GM12872 (cell line): ENCODE data around the gene YIPF3.
A peak's percentile ranks its signal among the peaks of the same experiment; 100 is the strongest.

Source experiments
- TF ChIP-seq, protein P1 (sequence below): IDR thresholded peaks from 3 replicates; pipeline ENCODE4 v1.5.1; 2011; ENCODE audit warnings: low read depth, mild to moderate bottlenecking, low read length, moderate library complexity; ENCODE audit not compliant: insufficient read depth

YIPF3 gene

DNA sequence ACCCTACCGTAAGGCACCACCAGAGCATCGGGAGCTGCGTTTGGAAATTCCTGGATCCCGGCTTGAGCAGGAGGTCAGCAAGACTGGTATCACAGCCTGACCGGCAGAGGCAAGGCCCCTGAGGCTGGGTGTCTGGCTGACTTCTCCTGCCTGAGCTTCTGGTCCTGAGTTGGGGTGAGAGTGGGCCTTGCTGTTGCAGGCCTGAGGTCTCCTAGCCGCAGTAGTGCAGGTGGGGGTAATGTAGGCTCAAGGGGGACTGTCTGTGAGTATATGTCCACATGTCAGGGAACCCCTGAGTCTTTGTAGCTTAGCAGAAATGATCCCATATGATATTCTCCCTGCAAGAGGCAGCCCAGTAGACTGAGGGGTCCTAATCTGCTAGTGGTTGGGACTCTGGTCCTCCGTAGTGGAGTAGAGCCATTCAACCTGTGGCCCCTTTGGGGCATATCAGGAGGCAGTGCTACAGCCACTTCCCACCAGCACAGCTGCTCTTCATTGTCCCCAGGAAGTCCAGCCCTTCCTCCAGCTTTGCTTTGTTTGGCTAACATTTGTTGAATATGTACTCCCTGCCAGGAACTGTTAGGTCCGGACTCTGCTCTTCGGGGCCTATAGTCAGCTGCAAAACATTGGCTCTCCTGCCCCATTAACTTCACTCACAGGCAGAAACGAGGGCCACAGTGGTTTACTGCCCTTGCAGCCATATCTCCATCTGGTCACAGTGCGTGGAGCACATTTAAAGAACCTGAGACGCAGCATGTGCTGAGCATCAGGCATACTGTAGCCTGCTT lies 17.5 kb downstream of the YIPF3 start:
- TF ChIP-seq, protein P1, sequence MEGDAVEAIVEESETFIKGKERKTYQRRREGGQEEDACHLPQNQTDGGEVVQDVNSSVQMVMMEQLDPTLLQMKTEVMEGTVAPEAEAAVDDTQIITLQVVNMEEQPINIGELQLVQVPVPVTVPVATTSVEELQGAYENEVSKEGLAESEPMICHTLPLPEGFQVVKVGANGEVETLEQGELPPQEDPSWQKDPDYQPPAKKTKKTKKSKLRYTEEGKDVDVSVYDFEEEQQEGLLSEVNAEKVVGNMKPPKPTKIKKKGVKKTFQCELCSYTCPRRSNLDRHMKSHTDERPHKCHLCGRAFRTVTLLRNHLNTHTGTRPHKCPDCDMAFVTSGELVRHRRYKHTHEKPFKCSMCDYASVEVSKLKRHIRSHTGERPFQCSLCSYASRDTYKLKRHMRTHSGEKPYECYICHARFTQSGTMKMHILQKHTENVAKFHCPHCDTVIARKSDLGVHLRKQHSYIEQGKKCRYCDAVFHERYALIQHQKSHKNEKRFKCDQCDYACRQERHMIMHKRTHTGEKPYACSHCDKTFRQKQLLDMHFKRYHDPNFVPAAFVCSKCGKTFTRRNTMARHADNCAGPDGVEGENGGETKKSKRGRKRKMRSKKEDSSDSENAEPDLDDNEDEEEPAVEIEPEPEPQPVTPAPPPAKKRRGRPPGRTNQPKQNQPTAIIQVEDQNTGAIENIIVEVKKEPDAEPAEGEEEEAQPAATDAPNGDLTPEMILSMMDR = no peak

DNA sequence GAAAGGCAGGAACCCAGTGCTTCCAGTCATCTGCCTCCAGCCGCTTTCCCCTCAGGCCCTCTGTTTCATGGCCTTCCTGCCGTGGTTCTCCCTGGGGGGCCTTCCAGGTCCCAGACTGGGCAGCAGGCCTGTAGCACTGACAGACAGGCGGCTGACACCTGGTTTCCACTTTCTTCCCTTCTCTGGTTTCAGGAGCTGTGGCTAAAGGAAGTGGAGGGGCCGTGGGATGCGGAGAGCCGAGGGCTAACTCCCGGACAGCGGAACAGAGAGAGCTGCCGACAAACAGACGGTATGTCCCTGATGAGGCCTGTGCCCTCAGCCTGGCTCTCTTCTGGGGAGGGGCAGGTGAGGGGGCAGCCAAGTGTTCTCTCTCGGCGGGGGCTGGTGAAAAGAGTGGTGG lies 19.0 kb downstream of the YIPF3 start:
- TF ChIP-seq, protein P1 = no peak

DNA sequence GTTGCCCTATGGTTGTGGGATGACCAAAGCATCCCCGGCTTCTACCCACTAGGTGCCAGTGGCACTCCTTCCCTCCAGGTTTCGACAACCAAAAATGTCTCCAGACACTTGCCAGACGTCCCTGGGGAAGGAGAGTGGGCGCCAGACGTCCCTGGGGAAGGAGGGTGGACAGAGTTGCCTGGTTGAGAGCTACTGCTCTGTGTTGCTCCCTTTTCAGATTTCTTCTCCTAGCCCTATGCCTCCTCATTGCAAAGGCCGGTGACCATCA lies 19.7 kb downstream of the YIPF3 start:
- TF ChIP-seq, protein P1 = no peak

DNA sequence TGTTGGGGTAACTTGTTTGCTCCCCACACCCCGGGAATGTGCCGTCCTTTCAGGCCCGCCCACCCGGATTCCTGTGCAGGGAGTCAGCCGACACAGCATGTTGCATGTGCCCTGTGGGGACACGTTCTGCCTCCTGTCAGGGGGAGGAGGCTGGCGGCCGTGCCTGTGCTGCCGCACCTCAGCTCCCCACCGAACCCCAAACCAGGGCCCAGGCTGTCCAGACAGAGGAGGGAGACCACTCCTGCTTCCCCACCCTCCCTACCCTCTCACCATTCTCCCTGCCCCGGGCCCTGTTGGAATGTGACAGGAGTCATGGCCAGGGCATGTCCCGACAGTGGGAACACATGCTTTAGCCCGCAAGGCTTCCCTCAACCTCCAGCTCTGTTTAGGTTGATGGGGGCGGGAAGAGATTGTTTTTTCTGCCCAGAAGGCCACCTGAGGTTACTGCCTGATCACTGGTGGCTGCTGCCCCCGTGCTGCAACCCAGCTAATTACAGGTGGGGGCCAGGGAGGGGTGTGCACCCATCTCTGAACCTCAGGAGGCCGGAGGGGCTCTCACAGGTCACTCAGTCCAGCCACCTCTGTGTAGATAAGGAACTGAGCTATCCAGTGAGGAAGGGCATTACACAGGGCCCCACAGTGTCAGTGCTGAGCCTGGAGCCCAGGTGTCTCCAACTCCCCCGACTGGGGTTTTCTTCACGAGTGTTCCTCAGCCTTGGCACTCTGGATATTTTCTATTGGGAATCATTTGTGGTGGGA lies 20.2 kb downstream of the YIPF3 start:
- TF ChIP-seq, protein P1 = peak; percentile 61

DNA sequence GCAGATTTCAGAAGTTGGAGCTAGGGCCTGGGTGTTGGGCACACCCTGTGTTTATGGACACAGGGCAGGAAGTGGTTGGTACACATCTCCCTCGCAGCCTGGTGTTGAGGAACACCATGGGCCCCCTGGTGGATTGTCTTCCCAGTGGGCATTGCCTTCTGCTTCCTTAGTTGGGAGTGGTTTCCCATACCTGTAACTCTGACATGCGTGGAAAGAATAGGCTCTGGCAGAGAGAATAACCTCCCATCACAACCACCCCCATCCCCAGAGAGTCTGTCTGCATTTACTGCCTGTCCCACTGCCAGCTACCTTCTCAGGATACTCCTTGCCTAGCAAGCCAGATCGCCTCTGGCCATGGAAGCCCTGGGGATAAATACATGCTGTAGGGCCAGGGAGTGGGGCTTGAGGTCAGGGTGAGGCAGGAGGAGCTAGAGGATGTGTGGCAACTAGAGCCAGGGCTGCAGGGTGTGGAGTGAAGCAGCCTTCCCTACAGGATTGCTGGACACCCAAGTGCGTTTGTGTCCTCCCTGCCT lies 21.3 kb downstream of the YIPF3 start:
- TF ChIP-seq, protein P1 = 0 out of 3 replicates have a peak, but pooled peaks have one; percentile 11

DNA sequence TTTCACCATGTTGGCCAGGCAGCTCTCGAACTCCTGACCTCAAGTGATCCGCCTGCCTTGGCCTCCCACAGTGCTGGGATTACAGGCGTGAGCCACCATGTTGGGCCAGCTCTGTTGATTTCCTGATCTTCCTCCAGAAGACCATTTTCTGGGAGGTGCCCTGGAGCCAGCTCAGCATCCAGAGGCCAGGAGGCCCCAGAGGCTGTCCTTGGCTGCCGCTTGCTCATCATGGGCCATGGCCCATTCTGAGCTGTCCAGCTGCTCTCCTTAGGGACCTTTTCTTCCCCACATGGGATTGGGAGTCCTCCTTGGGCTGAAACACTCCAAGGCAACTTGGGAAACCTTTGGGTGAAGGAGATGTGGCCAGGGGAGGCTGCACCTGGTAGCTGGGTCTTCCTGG lies 22.0 kb downstream of the YIPF3 start:
- TF ChIP-seq, protein P1 = no peak

DNA sequence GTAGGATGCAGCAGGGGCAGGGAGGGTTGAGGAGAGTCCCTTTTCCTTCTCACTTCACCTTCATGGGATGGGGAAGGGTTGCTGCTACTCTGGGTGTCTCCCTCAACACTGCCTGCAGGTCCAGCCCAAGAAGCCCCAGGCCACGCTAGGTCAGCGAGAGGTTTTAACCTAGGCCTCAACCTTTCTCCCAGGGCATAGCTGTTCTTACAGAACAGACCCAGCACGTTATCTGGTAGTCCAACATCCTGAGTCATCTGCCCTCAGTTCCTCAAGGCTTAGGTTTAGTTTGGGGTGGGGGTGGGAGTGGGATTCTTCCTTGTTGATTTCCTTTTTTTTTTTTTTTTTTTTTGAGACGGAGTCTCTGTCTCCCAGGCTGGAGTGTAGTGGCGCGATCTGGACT lies 22.4 kb downstream of the YIPF3 start:
- TF ChIP-seq, protein P1 = no peak
